ENCODE results near the gene DKC1. TPM values are rescaled to one million over a fixed set of nuclear protein-coding genes. Genes with fewer than 3 reads are reported as not detected.
A peak's percentile ranks its signal among the peaks of the same experiment; 100 is the strongest.

The DKC1 gene
- total and polyA plus RNA-seq, 2 of the 4 experiments (the other 2 are of a cell fraction) = 49.9 to 63.8 TPM

GRCh38 chrX:154717824-154718223 is 44.8 kb upstream of the DKC1 start:
- Histone ChIP-seq H3K18ac (ENCODE audit: low read depth, low read length) (no peak overlapping the region), H4K8ac (ENCODE audit: low read depth in 2 of 2, low read length in 2 of 2) (no peak overlapping the region), H3K56ac (ENCODE audit: extremely low read depth, insufficient read depth, low read length) (no peak overlapping the region), H2AK9ac (replicated peaks; ENCODE audit: low read depth, low read length, poor library complexity) (no peak overlapping the region), H2BK120ac (ENCODE audit: low read depth, low read length) (no peak overlapping the region), H3K4me2 (ENCODE audit: low read depth, low read length) (no peak overlapping the region), H3K9ac (ENCODE audit: low read depth, low read length) (no peak overlapping the region), H3K79me1 (ENCODE audit: low read depth in 1 of 2, low read length in 2 of 2) (no peaks in the 10 kb centered on the region), H3K27ac (ENCODE audit: insufficient read depth, low read length) (no peak overlapping the region), H3K4me3 (ENCODE audit: insufficient read depth, low read depth, low read length) (no peak overlapping the region), H3K14ac (replicated peaks; ENCODE audit: low read depth, low read length) (no peak overlapping the region), H3K27me3 (ENCODE audit: control insufficient read depth, insufficient read depth, low read length) (no peaks in the 10 kb centered on the region), H2BK20ac (ENCODE audit: low read depth, low read length) (no peak overlapping the region), H3K36me3 (ENCODE audit: control insufficient read depth, insufficient read depth, low read length) (no peaks in the 10 kb centered on the region), H3K4ac (ENCODE audit: low read depth, low read length) (no peak overlapping the region; the same call in 1 of the 2 replicates), H3K4me1 (ENCODE audit: control insufficient read depth, insufficient read depth, low read length) (0 out of 2 replicates have a peak, but pooled peaks cover 4% of the 10 kb centered on the region), H3K23ac (ENCODE audit: low read depth, low read length) (no peak overlapping the region), H4K20me1 (ENCODE audit: insufficient read depth, low read length) (peaks cover 3% of the 10 kb centered on the region; the same call in 1 of the 2 replicates), H4K91ac (ENCODE audit: insufficient read depth, low read depth, low read length) (no peak overlapping the region), H2BK15ac (ENCODE audit: low read depth, low read length) (no peak overlapping the region), H2BK5ac (ENCODE audit: low read depth, low read length, poor library complexity, severe bottlenecking) (no peak overlapping the region), H3K9me3 (ENCODE audit: control insufficient read depth, insufficient read depth, low read length) (no peaks in the 10 kb centered on the region), H3K9me1 (ENCODE audit: insufficient read depth, low read length) (peaks cover 8% of the 10 kb centered on the region; the same call in 1 of the 2 replicates), H4K5ac (ENCODE audit: low read depth, low read length) (no peak overlapping the region), H2AFZ (replicated peaks; ENCODE audit: low read length, poor library complexity) (no peak overlapping the region), H2AK5ac (ENCODE audit: low read depth, low read length) (no peak overlapping the region)
- WGBS, 2 experiments (ENCODE audit: extremely low coverage in 2 of 2, insufficient read length in 1 of 2) = 87% methylated on average over 3 of the region's 7 CpGs; no CpG with 5 or more reads in 1 of the 2 experiments
- CTCF ChIA-PET = interaction anchor here (1.8 kb wide), 1 partner anchor 31 kb away, joined by 5 read pairs; no protein-coding TSS in a partner anchor
- TF ChIP-seq RCOR1 (IDR thresholded peaks at IDR 0.05; ENCODE audit: insufficient replicate concordance, low read length) (no peak), POLR2A (IDR thresholded peaks at IDR 0.05; ENCODE audit: low read depth, low read length) (no peak), MXI1 (IDR thresholded peaks at IDR 0.05; ENCODE audit: borderline replicate concordance, low read depth, low read length) (no peak), BHLHE40 (IDR thresholded peaks at IDR 0.05; ENCODE audit: low read depth, low read length) (no peak), MAZ (IDR thresholded peaks at IDR 0.05; ENCODE audit: borderline replicate concordance, low read depth, low read length) (no peak), SMC3 (IDR thresholded peaks at IDR 0.05; ENCODE audit: low read depth, low read length) (no peak), RAD21 (IDR thresholded peaks at IDR 0.05; ENCODE audit: low read length) (no peak), NFE2L2 (IDR thresholded peaks at IDR 0.05; ENCODE audit: low read depth, low read length) (no peak), MAFK (IDR thresholded peaks at IDR 0.05; ENCODE audit: low read depth, low read length) (no peak), RFX5 (IDR thresholded peaks at IDR 0.05; ENCODE audit: low read depth, low read length) (no peak), CHD1 (IDR thresholded peaks at IDR 0.05; ENCODE audit: low read depth, low read length) (no peak), FOS (IDR thresholded peaks at IDR 0.05; ENCODE audit: low read depth, low read length) (no peak), ELK1 (IDR thresholded peaks at IDR 0.05; ENCODE audit: borderline replicate concordance, low read depth, low read length) (no peak), CEBPB (IDR thresholded peaks at IDR 0.05; ENCODE audit: low read depth, low read length) (no peak)
- TF ChIP-seq, protein P1, sequence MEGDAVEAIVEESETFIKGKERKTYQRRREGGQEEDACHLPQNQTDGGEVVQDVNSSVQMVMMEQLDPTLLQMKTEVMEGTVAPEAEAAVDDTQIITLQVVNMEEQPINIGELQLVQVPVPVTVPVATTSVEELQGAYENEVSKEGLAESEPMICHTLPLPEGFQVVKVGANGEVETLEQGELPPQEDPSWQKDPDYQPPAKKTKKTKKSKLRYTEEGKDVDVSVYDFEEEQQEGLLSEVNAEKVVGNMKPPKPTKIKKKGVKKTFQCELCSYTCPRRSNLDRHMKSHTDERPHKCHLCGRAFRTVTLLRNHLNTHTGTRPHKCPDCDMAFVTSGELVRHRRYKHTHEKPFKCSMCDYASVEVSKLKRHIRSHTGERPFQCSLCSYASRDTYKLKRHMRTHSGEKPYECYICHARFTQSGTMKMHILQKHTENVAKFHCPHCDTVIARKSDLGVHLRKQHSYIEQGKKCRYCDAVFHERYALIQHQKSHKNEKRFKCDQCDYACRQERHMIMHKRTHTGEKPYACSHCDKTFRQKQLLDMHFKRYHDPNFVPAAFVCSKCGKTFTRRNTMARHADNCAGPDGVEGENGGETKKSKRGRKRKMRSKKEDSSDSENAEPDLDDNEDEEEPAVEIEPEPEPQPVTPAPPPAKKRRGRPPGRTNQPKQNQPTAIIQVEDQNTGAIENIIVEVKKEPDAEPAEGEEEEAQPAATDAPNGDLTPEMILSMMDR (conservative IDR thresholded peaks at IDR 0.05; ENCODE audit: low read depth, low read length) = no peak
- TF ChIP-seq, protein P2, sequence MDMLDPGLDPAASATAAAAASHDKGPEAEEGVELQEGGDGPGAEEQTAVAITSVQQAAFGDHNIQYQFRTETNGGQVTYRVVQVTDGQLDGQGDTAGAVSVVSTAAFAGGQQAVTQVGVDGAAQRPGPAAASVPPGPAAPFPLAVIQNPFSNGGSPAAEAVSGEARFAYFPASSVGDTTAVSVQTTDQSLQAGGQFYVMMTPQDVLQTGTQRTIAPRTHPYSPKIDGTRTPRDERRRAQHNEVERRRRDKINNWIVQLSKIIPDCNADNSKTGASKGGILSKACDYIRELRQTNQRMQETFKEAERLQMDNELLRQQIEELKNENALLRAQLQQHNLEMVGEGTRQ (IDR thresholded peaks at IDR 0.05; ENCODE audit: low read depth, low read length) = no peak
- intact Hi-C loops (cut with micrococcal nuclease) (loop anchor here (10.0 kb wide), 1 partner anchor 1763 kb away; no protein-coding TSS in a partner anchor), in situ Hi-C loops (cut with MboI; ENCODE audit: low sequenced_read_pairs) (no loop called here), dilution Hi-C loops (cut with HindIII; ENCODE audit: low sequenced_read_pairs, unreplicated experiment) (no loop called here)
- no peak for ATAC-seq (ENCODE audit: low read depth)
- BruUV-seq (replicated peaks) = no TSS peak
- POLR2A ChIA-PET (ENCODE audit: unreplicated experiment) = no interaction called here
- DNase-seq = peak; percentile 59
